CD1c-positive myeloid dendritic cell (primary cell): Measurements from ENCODE around the gene HAS3.
"Not testable (repeated sequence)": the region's sequence is repeated elsewhere in the genome, so short reads cannot be mapped to it uniquely, and the experiment has no call there.

Experiments
- DNase-seq: peaks from one replicate; pipeline ENCODE4 v3.0.0-alpha.2; 2016; ENCODE audit errors: extremely low spot score

The HAS3 gene

DNA sequence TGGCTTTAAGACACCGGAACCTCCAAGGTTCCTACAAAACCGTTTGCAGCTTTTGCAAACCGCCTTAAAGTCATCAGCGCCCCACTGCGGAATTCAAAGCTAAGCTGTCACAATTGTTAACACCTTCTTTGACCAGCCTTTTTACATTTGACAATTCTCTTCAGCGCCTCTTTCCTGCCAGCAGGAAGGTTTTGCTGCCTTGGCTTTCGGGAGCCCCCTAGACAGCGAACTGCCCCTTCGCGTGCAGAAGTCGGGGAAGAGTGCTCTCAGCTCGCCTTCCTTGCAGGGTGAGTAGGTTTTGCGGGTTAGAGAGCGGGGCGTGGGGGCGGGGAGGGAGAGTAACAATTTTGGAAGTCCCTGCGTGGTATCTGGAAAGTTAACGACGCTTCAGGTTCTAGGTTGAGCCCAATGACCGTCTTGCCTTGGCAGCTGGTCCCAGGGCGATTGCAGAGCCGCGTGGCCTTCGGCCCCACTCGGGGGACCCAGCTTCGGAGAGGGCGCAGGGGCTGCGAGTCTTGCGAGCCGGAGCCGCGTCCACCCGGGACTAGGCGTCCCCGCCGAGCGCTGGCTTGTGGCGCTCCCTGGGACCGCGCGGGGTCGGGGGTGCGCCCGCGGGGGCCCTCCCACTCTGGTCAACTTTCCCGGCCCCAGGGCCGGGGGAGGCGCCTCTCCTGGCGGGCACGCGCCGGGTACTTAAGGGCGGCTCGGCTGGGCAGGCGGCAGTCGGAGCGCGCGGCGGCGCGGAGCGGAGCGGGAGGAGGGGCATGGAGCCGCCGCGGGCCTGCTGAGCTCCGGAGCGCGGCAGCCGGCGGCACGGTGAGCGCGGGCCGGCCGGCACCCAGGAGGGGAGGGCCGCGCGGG is at the start of gene HAS3:
TSS of gene HAS3 (plus strand) at position 153 of the 861 bp plus-strand sequence. CDS start 3,743 bp downstream, outside the sequence.
- DNase-seq, result peak; percentile 18

DNA sequence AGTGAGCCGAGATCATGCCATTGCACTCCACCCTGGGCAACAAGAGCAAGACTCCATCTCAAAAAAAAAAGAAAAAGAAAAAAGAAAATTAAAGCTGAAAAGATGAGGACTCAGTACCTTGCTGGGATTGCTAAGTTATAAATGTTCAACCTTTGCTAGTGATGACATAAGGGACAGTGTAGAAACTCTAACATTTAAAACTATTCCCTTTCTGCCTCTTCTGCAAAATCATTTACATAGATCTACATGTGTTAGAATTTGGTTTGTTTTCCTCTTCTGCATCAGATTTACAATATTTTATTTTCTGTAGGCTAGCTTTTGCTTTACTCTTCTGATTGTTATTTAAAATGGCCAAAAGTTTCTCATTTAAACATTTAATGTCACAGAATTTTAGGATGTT is 49.5 kb upstream of the HAS3 start:
- DNase-seq, result no peak

DNA sequence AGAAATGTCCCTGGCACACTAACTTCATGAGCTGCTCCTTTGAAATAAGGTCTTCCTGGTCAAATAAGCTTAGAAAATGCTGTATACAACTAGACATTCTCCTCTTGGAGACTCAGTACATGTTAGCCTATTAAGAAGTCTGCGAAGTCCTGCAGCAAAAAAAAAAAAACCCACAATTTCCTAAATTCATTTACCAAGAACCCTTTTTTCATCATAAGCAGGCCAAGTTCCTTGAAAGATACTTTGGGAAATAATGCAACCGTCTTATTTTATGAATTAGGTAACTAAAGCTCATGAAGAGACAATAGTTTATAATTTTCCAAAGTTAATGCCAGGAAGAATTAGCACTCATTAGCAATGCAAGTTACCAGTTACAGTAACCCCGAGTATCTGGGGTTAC is 49.0 kb upstream of the HAS3 start:
- no peak for DNase-seq

- DNase-seq, result no peak
Observed at GRCh38 chr16:69057400-69058378, 47.8 kb upstream of the HAS3 start.

GRCh38 chr16:69063491-69063890 is 42.0 kb upstream of the HAS3 start:
- not testable (repeated sequence) for DNase-seq

DNA sequence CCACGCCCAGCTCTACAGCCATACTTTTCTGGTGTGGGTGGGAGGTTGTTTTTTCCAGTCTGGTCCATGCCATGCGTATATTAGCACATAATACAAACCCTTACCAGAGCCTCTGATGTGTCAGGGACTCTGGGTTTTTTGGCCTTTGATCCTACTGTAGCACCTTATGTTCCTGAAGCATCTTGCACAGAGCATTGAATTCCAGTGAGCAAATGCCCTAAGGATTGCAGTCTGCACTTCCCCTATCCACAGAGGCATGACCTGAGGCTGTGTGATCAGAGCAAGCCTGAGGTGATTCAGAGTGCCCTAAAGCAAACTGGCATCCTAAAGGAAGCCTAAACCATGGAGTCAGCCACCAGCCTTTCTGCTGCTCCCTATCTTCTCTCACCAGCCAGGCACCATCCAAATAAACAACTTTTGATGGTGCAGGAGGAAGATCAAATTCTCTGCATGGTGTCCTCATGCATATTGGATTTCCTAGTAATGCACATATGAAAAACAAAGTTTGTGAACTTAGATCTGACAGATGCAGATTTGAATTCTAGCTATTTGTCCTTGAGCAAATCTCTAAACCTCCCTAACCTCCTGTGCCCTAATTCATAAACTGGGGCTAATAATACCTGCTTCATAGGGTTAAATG is 41.2 kb upstream of the HAS3 start:
- DNase-seq, result no peak

DNA sequence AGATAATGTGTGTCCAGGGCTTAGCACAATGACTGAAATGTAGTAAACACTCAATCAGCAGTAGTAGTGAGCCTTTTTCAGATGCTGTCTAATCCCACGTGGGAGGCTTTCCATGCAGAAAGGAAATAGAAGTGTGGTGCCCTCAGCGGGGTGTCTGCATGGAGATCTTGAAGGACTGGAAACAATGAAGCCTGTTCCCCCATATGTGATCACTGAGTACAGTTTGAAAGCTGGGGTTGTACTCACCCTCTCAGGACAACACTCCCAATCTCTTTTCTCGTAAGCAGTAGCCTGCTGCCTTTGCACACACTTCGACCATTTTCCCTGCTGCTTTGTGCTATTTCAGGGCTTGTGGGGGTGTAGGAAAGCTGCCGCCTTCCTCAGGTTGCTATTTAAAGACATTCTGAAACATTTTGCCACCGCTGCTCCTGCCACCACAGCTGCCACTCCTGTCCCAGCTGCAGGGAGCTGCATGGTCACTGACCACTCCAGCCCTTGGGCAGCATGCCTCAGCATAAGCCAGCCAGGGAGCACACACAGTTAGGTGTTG is 40.6 kb upstream of the HAS3 start:
- DNase-seq, result no peak

DNA sequence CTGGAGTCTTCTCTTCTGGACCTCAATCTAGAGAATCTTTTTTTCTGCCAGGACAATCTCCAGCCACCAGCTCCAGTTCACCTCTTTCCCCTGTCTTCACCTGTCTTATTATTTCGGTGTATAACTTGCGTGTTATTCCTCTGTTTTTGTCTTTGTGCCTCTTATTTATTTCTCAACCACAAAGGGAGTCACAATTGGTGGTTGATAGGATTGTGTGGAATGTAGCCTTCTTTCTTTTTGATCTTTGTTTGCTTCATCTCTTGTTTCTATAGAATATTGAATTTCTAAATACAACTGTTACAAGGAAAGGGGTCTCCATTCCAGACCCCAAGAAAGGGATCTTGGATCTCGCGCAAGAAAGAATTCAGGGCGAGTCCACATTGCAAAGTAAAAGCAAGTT is 35.9 kb upstream of the HAS3 start:
- DNase-seq, result no peak

DNA sequence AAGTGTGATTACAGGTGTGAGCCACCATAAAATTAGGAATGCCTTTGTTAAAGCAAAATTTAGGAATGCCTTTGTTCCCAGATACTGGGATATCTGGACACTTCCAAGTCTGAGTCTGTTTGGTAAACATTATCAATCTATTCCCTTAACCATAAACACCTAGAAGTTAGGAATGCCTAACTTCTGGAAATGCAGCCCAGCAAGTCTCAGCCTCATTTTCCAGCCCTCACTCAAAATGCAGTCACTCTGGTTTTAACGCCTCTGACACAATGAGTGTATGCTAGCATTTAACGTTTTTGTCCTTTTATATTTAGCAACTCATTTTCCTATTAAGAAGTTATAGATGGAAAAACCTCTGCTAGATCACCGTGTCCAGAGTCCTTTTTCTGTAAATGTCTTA is 34.4 kb upstream of the HAS3 start:
- no peak for DNase-seq

DNA sequence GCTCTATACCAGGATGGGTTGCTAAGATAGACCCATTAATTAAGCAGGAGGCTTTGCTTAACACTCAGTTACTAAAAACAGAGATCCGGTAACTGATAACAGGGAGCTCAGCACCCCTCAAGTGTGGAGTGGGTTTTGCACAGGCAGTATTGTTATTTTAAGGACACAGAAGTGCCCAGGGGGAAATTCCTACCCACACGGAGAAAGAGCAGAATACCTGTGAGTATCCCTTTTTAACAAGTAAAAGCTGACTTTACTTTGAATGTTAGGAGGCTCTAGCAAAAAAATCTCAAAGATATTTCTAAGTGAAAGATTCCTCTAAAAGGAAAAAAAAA is 32.8 kb upstream of the HAS3 start:
- no peak for DNase-seq

- DNase-seq, result no peak
Observed at GRCh38 chr16:69073181-69073702, 32.2 kb upstream of the HAS3 start.

GRCh38 chr16:69077251-69077650 is 28.2 kb upstream of the HAS3 start:
- DNase-seq, result no peak

GRCh38 chr16:69078073-69078472 is 27.4 kb upstream of the HAS3 start:
- DNase-seq, result no peak

DNA sequence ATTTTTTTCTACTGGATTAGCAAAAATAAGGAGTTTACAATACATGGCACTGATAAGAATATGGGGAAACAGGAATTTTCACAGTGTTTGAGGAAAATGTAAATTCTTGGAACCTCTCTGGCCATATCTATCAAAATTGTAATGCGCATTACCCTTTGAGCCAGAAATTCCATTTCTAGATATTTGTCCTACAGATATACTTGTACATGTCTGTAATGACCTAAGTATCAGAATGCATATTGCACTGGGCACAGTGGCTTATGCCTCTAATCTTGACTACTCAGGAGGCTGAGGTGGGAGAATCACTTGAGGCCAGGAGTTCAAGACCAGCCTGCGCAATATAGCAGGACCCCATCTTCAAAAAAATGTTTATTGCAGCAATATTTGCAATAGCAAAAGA is 25.8 kb upstream of the HAS3 start:
- no peak for DNase-seq

- no peak for DNase-seq
Observed at GRCh38 chr16:69083306-69083941, 22.0 kb upstream of the HAS3 start.

GRCh38 chr16:69084289-69084688 is 21.2 kb upstream of the HAS3 start:
- DNase-seq, result no peak

GRCh38 chr16:69085032-69085695 is 20.3 kb upstream of the HAS3 start:
- DNase-seq, result no peak

GRCh38 chr16:69087161-69087581 is 18.3 kb upstream of the HAS3 start:
- DNase-seq, result no peak

DNA sequence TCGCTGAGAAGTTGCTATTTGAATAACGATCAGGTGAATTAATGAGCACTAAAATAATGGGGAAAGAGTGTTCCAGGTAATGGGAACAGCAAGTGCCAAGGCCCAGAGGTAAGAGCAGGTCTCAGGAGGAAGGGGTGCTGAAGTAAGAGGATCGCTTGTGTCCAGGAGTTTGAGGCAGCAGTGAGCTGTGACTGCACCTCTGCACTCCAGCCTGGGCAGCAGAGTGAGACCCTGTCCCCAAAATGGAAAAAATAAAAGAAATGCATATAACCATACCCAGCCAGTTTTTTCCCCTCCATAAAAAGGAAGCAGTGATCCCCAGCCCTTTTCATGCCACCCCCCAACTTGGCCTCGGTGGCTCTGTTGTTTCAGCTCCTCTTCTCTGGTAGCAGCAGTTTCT is 16.8 kb upstream of the HAS3 start:
- DNase-seq, result no peak

DNA sequence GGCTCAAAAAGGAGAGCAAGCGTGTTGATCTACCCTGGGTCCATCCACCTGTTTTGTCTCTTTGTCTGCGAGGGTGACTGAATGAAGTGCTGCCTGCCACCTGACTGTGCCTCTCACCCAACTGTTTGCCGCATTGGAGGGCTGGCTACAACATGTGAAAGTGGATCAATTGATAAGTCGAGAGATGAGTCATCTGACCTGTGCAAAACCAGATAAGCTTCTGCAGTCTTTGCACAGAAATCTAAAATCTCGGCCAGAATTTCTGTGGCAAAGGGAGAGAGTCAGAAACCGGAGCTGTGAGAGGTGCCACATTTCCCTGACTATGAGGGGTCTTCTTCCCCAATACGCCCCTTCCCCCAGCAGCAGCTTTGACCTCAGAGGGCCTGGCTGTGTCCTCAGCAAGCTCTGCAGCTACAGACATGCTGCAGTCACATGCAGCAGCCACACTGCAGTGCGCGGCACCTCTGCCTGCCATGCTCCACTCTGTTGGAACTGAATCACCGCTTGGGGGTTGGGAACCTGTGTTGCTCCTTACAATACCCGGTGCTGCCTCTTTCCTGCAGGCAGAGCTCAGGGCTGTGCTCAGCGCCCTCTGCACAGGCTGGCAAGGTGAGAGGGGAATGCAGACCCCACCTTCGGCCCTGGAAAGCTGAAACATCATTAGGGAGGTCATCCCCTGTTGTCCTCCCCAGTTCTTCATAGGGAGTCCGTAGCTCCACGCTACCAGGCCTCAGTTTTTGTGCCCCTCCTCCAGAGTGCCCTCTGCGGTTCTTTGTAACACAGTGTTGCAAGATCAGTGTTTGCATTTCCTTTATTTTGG is 16.2 kb upstream of the HAS3 start:
- DNase-seq, result no peak
